ENCODE measurements around the gene SLC39A7. TPM values are rescaled to one million over a fixed set of nuclear protein-coding genes. Genes with fewer than 3 reads are reported as not detected.

Gene SLC39A7
- total and polyA plus RNA-seq, 2 of the 13 experiments (the other 11 are each of a cell fraction or from before 2014, with no cell fraction given): 142 to 229 TPM

- TF ChIP-seq, protein P1, sequence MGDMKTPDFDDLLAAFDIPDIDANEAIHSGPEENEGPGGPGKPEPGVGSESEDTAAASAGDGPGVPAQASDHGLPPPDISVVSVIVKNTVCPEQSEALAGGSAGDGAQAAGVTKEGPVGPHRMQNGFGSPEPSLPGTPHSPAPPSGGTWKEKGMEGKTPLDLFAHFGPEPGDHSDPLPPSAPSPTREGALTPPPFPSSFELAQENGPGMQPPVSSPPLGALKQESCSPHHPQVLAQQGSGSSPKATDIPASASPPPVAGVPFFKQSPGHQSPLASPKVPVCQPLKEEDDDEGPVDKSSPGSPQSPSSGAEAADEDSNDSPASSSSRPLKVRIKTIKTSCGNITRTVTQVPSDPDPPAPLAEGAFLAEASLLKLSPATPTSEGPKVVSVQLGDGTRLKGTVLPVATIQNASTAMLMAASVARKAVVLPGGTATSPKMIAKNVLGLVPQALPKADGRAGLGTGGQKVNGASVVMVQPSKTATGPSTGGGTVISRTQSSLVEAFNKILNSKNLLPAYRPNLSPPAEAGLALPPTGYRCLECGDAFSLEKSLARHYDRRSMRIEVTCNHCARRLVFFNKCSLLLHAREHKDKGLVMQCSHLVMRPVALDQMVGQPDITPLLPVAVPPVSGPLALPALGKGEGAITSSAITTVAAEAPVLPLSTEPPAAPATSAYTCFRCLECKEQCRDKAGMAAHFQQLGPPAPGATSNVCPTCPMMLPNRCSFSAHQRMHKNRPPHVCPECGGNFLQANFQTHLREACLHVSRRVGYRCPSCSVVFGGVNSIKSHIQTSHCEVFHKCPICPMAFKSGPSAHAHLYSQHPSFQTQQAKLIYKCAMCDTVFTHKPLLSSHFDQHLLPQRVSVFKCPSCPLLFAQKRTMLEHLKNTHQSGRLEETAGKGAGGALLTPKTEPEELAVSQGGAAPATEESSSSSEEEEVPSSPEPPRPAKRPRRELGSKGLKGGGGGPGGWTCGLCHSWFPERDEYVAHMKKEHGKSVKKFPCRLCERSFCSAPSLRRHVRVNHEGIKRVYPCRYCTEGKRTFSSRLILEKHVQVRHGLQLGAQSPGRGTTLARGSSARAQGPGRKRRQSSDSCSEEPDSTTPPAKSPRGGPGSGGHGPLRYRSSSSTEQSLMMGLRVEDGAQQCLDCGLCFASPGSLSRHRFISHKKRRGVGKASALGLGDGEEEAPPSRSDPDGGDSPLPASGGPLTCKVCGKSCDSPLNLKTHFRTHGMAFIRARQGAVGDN (CRISPR knock-in tag; IDR thresholded peaks at IDR 0.05): peak; percentile 45
- TF ChIP-seq HNRNPLL (IDR thresholded peaks at IDR 0.05; ENCODE audit: low read depth, low read length, poor library complexity, severe bottlenecking) (peak; percentile 45), GABPB1 (CRISPR knock-in tag; IDR thresholded peaks at IDR 0.05) (0 out of 2 replicates have a peak, but pooled peaks have one; percentile 29), NR2F6 (IDR thresholded peaks at IDR 0.05) (peak; percentile 30; the same call in 1 of the 2 replicates), NR2F6 (CRISPR knock-in tag; IDR thresholded peaks at IDR 0.05) (0 out of 2 replicates have a peak, but pooled peaks have one; percentile 35), ZFYVE20 (CRISPR knock-in tag; IDR thresholded peaks at IDR 0.05; ENCODE audit: borderline replicate concordance, low read depth) (no peak), CEBPZ (IDR thresholded peaks at IDR 0.05; ENCODE audit: low read length) (no peak), ZNF773 (CRISPR knock-in tag; IDR thresholded peaks at IDR 0.05; ENCODE audit: borderline replicate concordance) (no peak), BCL6 (CRISPR knock-in tag; IDR thresholded peaks at IDR 0.05) (peak; percentile 47; the same call in 1 of the 2 replicates), ZMYM4 (CRISPR knock-in tag; IDR thresholded peaks at IDR 0.05) (0 out of 2 replicates have a peak, but pooled peaks have one; percentile 0), THRA (CRISPR knock-in tag; IDR thresholded peaks at IDR 0.05; ENCODE audit: borderline replicate concordance) (peak; percentile 43; the same call in 1 of the 2 replicates), PRPF4 (IDR thresholded peaks at IDR 0.05; ENCODE audit: low read depth, low read length, poor library complexity, severe bottlenecking) (no peak), ZNF343 (CRISPR knock-in tag; IDR thresholded peaks at IDR 0.05) (no peak), SNAI1 (CRISPR knock-in tag; IDR thresholded peaks at IDR 0.05; ENCODE audit: borderline replicate concordance) (no peak), NFYC (CRISPR knock-in tag; IDR thresholded peaks at IDR 0.05) (no peak), SPEN (CRISPR knock-in tag; IDR thresholded peaks at IDR 0.05; ENCODE audit: low read depth) (no peak), ATF4 (CRISPR knock-in tag; IDR thresholded peaks at IDR 0.05) (no peak), ZNF639 (CRISPR knock-in tag; conservative IDR thresholded peaks at IDR 0.05) (no peak)
Measured at GRCh38 chr6:33190504-33191107, 10.1 kb upstream of the SLC39A7 start (continued).
